KG1 (cell line): ENCODE data around the gene OPRD1.
A peak's percentile ranks its signal among the peaks of the same experiment; 100 is the strongest.

ENCODE experiments used
- DNase-seq: peaks from one replicate; lab custom pipeline; 2025; lab: John Stamatoyannopoulos, UW

Gene OPRD1

GRCh38 chr1:28910379-28911115 is 98.6 kb downstream of the OPRD1 start:
- no peak for DNase-seq

GRCh38 chr1:28913786-28914227 is 101.8 kb downstream of the OPRD1 start:
- no peak for DNase-seq

- DNase-seq = peak; percentile 69
Measured at GRCh38 chr1:28914228-28915030, 102.5 kb downstream of the OPRD1 start, which contains the start of gene EPB41. Gene EPB41, plus strand, starts transcription at chr1:28914569. Its CDS starts 72,869 bp downstream, at chr1:28987438.

GRCh38 chr1:28915031-28915895 is 103.3 kb downstream of the OPRD1 start:
- peak; percentile 23 for DNase-seq

GRCh38 chr1:28917757-28918118 is 105.8 kb downstream of the OPRD1 start:
- DNase-seq = no peak
